Nephron (organoid): Measurements from ENCODE around the gene MMP2.

Source experiments
- H3K27ac Mint-ChIP-seq, 3 experiments: 2 replicates each; pipeline ENCODE4 v1.8.0; 2020; ENCODE audit warnings: mixed read lengths in 3 of 3, mild to moderate bottlenecking in 2 of 3, moderate library complexity in 1 of 3
- H3K27me3 Mint-ChIP-seq: 2 replicates; pipeline ENCODE4 v1.8.0; 2021; ENCODE audit warnings: low read depth, mild to moderate bottlenecking, moderate library complexity, mixed read lengths
- H3K36me3 Mint-ChIP-seq: 2 replicates; pipeline ENCODE4 v1.8.0; 2020; ENCODE audit warnings: low read depth, mixed read lengths
- H3K4me1 Mint-ChIP-seq: 2 replicates; pipeline ENCODE4 v1.8.0; 2020; ENCODE audit warnings: mixed read lengths
- H3K4me3 Mint-ChIP-seq, 3 experiments: 2 replicates each; pipeline ENCODE4 v1.8.0; 2020; ENCODE audit warnings: mild to moderate bottlenecking in 3 of 3, mixed read lengths in 3 of 3, moderate library complexity in 2 of 3
- H3K9me3 Mint-ChIP-seq: 2 replicates; pipeline ENCODE4 v1.8.0; 2020; ENCODE audit warnings: mixed read lengths
- TF ChIP-seq, protein P1 (sequence below), 3 experiments: fragments of 200-600 bp; sonication (generic); IDR thresholded peaks; one replicate each; pipeline ENCODE4 v1.5.0; 2021; ENCODE audit warnings: antibody characterized with exemption in 3 of 3; ENCODE audit not compliant: unreplicated experiment in 3 of 3

MMP2 gene

DNA sequence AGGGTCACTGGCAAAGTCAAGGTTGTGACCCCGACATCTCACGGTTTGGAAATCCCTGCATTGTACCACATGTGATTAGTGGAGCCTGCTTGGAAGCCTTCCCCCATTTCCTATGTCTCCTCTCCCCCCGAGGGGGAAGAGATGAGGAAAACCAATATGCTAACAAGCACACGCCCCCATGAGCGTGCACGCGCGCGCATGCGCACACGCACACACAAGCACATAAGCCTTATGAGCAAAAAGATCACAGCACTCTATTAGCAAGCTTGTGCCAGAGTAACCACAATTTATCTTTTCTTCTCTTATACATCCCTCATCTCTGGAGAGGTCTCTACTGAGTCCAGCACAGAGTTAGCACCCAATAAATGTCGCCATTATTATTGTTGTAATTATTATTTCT is 31.8 kb upstream of the MMP2 start:
- Mint-ChIP-seq H3K4me1 (no peaks in the 10 kb centered on the region), H3K36me3 (no peaks in the 10 kb centered on the region)
- TF ChIP-seq, protein P1, sequence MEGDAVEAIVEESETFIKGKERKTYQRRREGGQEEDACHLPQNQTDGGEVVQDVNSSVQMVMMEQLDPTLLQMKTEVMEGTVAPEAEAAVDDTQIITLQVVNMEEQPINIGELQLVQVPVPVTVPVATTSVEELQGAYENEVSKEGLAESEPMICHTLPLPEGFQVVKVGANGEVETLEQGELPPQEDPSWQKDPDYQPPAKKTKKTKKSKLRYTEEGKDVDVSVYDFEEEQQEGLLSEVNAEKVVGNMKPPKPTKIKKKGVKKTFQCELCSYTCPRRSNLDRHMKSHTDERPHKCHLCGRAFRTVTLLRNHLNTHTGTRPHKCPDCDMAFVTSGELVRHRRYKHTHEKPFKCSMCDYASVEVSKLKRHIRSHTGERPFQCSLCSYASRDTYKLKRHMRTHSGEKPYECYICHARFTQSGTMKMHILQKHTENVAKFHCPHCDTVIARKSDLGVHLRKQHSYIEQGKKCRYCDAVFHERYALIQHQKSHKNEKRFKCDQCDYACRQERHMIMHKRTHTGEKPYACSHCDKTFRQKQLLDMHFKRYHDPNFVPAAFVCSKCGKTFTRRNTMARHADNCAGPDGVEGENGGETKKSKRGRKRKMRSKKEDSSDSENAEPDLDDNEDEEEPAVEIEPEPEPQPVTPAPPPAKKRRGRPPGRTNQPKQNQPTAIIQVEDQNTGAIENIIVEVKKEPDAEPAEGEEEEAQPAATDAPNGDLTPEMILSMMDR (IDR thresholded peaks at IDR 0.05; ENCODE audit: unreplicated experiment in 3 of 3) = no peak

DNA sequence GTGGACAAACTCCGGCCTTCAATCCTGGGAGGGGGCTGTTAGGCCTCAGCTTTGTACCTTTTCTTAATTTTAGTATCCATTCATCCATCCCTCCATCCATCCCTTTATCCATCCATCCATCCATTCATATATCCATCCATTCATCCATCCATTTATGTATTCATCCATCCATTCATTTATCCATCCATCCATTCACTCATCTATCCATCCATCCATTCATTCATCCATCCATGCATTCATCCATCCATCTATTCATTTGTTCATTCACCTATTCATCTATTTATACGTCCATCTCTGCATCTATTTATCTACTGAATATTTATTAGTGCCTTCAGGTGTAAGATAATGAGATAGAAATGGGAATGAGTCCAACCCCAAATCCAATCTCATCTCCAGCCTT is 26.0 kb upstream of the MMP2 start:
- H3K27ac Mint-ChIP-seq = no peak overlapping the region
- no peaks in the 10 kb centered on the region for H3K36me3 Mint-ChIP-seq
- peaks cover 6% of the 10 kb centered on the region for H3K9me3 Mint-ChIP-seq
- TF ChIP-seq, protein P1 (IDR thresholded peaks at IDR 0.05; ENCODE audit: unreplicated experiment in 3 of 3) = no peak
- H3K4me1 Mint-ChIP-seq = no peaks in the 10 kb centered on the region
- peaks cover 4% of the 10 kb centered on the region for H3K27me3 Mint-ChIP-seq
- no peak overlapping the region for H3K4me3 Mint-ChIP-seq

More for the DNA sequence above, 31.8 kb upstream of the MMP2 start:
- H3K4me3 Mint-ChIP-seq = no peak overlapping the region
- H3K9me3 Mint-ChIP-seq = no peaks in the 10 kb centered on the region
- no peak overlapping the region for H3K27ac Mint-ChIP-seq
- H3K27me3 Mint-ChIP-seq = peaks cover 8% of the 10 kb centered on the region

DNA sequence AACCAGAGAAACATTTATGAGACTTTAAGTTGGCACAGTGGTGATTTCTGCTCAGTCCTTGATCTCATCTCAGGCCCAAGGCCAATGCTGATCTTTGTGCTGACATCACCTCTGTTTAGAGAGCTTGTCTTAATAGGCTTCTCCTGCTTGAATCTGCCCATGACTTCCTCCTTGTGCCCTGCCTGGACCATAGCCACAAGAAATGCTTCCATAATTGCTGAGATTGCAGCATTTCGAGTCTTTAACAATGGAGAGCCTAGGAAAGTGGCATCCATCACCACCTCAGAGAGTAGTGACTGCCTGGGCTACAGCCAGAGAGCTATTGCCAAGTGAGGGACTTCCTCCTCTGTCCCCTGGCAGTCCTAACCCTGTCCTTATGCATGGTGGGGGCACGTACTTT is 25.1 kb upstream of the MMP2 start:
- no peak overlapping the region for H3K4me3 Mint-ChIP-seq
- H3K27me3 Mint-ChIP-seq = peaks cover 6% of the 10 kb centered on the region
- H3K36me3 Mint-ChIP-seq = no peaks in the 10 kb centered on the region
- no peaks in the 10 kb centered on the region for H3K4me1 Mint-ChIP-seq
- TF ChIP-seq, protein P1 (IDR thresholded peaks at IDR 0.05; ENCODE audit: unreplicated experiment in 3 of 3) = no peak
- peaks cover 6% of the 10 kb centered on the region for H3K9me3 Mint-ChIP-seq
- no peak overlapping the region for H3K27ac Mint-ChIP-seq

DNA sequence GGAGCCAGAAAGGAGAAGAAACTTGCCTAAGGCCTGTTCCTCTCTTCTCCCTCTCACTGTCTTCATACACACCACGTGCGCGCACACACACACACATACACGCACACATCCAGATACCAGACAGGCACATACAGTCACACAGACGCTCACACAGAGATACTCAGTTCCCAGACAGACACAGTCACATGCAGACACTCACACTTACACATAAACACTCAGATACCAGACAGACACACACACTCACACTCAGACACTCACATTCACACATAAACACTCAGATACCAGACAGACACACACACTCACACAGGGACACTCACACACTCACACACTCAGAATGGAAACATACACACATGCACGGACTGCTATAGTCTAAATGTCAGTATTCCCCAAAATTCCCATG is 24.1 kb upstream of the MMP2 start:
- Mint-ChIP-seq H3K4me3 (no peak overlapping the region), H3K9me3 (peaks cover 6% of the 10 kb centered on the region), H3K27me3 (peaks cover 6% of the 10 kb centered on the region), H3K27ac (no peak overlapping the region), H3K4me1 (no peaks in the 10 kb centered on the region), H3K36me3 (no peaks in the 10 kb centered on the region)
- TF ChIP-seq, protein P1 (IDR thresholded peaks at IDR 0.05; ENCODE audit: unreplicated experiment in 3 of 3) = no peak

DNA sequence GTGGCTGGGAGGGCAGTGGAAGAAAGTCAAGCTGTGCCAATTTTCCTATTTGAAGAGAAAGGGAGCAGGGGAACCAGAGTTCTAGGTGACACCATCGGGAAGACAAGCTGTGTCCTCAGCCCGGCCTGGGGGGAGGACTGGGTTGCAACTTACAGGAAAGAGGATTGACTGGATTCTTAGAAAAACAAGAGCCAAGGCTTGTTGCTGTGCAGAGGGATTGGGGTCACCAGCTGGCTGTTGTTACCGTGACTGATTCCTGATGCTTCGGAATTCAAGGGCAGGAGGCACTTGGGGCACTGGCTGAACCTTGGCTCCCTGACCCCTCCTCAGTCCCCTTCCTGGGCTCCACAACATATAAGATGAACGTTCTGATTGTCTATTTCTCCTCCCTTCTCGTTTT is 16.8 kb upstream of the MMP2 start:
- Mint-ChIP-seq H3K27me3 (peaks cover 37% of the 10 kb centered on the region), H3K9me3 (no peaks in the 10 kb centered on the region), H3K4me3 (no peak overlapping the region), H3K27ac (no peak overlapping the region), H3K4me1 (peaks cover 4% of the 10 kb centered on the region), H3K36me3 (no peaks in the 10 kb centered on the region)
- TF ChIP-seq, protein P1 (IDR thresholded peaks at IDR 0.05; ENCODE audit: unreplicated experiment in 3 of 3) = no peak

DNA sequence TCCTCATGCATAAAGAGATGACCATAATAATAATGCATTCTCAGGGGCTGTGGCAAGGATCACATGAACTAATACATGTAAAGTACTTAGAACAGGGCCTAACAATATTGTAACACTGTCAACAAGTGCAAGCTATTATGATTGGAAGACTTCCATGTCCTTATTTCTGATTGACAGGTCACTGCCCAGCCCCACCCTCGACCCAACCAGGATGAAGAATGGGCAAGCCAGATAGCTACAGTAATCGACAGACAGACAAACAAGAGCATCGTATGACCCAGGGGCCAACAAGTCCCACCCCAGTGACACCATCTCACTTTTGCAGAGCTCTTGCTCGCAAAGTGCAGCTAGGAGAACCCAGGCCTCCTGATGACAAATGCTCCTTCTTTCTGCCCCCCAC is 14.6 kb upstream of the MMP2 start:
- Mint-ChIP-seq H3K4me3 (no peak overlapping the region), H3K27ac (no peak overlapping the region), H3K9me3 (no peaks in the 10 kb centered on the region), H3K4me1 (peaks cover 4% of the 10 kb centered on the region), H3K36me3 (no peaks in the 10 kb centered on the region), H3K27me3 (peaks cover 44% of the 10 kb centered on the region)
- TF ChIP-seq, protein P1 (IDR thresholded peaks at IDR 0.05; ENCODE audit: unreplicated experiment in 3 of 3) = no peak
